Pons (tissue), 1 donor: ENCODE data around the gene HOXC4.
"Not testable (repeated sequence)": the region's sequence is repeated elsewhere in the genome, so short reads cannot be mapped to it uniquely, and the experiment has no call there.

Source experiments
- DNase-seq: peaks from one replicate; pipeline ENCODE4 v3.0.0-alpha.2; 2016; ENCODE audit warnings: low spot score

The HOXC4 gene

GRCh38 chr12:54092943-54093342 lies 39.3 kb downstream of the HOXC4 start:
- DNase-seq, result not testable (repeated sequence)

GRCh38 chr12:54095928-54096327 lies 42.3 kb downstream of the HOXC4 start:
- DNase-seq, result not testable (repeated sequence)

- not testable (repeated sequence) for DNase-seq
These were observed 45.0 kb downstream of the HOXC4 start for GRCh38 chr12:54098644-54099043.

- not testable (repeated sequence) for DNase-seq
These were observed 47.0 kb downstream of the HOXC4 start for GRCh38 chr12:54100588-54100987.

GRCh38 chr12:54102223-54102622 lies 48.6 kb downstream of the HOXC4 start:
- DNase-seq, result not testable (repeated sequence)

- not testable (repeated sequence) for DNase-seq
These were observed 50.2 kb downstream of the HOXC4 start for GRCh38 chr12:54103827-54104226.
